ENCODE data around the gene MAP3K1.

GRCh38 chr5:56837381-56837780 is 22.0 kb downstream of the MAP3K1 start:
- TF ChIP-seq POLR2A (IDR thresholded peaks at IDR 0.05) (no peak), CTCF (IDR thresholded peaks at IDR 0.05) (no peak)
